HepG2 (cell line): Measurements from ENCODE around the gene IFT88. TPM values are rescaled to one million over a fixed set of nuclear protein-coding genes. Genes with fewer than 3 reads are reported as not detected.

Experiments
- ATAC-seq: fragments of 200-7000 bp; cut with Tn5 transposase; 3 replicates; pipeline ENCODE4 v1.9.1; 2020; ENCODE audit warnings: mild to moderate bottlenecking, moderate library complexity
- BruUV-seq: library from RNA; stranded (reverse); fragments of 400-500 nt; replicated peaks from 2 replicates; lab custom pipeline; 2021; lab: Mats Ljungman, UMichigan
- CTCF ChIA-PET: fragments of 300-600 bp; formaldehyde crosslinking; extraction: SDS; loops from one replicate; lab custom pipeline; 2021; ENCODE audit warnings: low total read pairs, inconsistent platforms, low intra/inter-chr PET ratio; lab: Yijun Ruan, JAX
- POLR2A ChIA-PET: fragments of 350-600 bp; sonication (Branson Sonifier 250); formaldehyde crosslinking; loops from one replicate; lab custom pipeline; 2020; ENCODE audit warnings: antibody characterized with exemption, inconsistent platforms; lab: Yijun Ruan, JAX
- DNase-seq: peaks from one replicate; pipeline ENCODE4 v3.0.0-alpha.2; 2015; ENCODE audit warnings: low spot score
- FAIRE-seq: peaks from 3 replicates; lab custom pipeline; 2011; peaks lifted over from hg19 to GRCh38; lab: Jason Lieb, UNC
- H2AFZ ChIP-seq: one replicate; pipeline ENCODE4 v1.6.1; 2011; ENCODE audit warnings: low read length, inconsistent platforms
- H3K27ac ChIP-seq: fragments of 300-600 bp; 3 replicates; pipeline ENCODE4 v1.8.0; 2011; ENCODE audit warnings: mixed run types, mild to moderate bottlenecking, mixed read lengths, low read length, inconsistent platforms; ENCODE audit not compliant: insufficient read depth; ENCODE audit errors: extremely low read length
- H3K27me3 ChIP-seq, 2 experiments: fragments of 200-600 bp in 1 of 2; 2 replicates in 1 of 2; 3 replicates in 1 of 2; pipeline versions ENCODE4 v1.6.0 to v1.8.0; 2011; ENCODE audit warnings: low read length in 2 of 2, mild to moderate bottlenecking in 2 of 2, moderate library complexity in 2 of 2, inconsistent platforms in 1 of 2; ENCODE audit not compliant: insufficient read depth in 2 of 2, control insufficient read depth in 1 of 2
- H3K36me3 ChIP-seq, 2 experiments: fragments of 200-600 bp in 1 of 2; replicated peaks in 1 of 2; 2 replicates in 1 of 2; 3 replicates in 1 of 2; pipeline versions ENCODE4 v1.5.1 to v1.8.0; 2011; ENCODE audit warnings: low read length in 2 of 2, inconsistent platforms in 1 of 2; ENCODE audit not compliant: insufficient read depth in 2 of 2, control insufficient read depth in 1 of 2
- H3K4me1 ChIP-seq: 2 replicates; pipeline ENCODE4 v1.5.1; 2012; ENCODE audit warnings: low read length, inconsistent platforms; ENCODE audit not compliant: insufficient read depth
- H3K4me2 ChIP-seq: 2 replicates; pipeline ENCODE4 v1.6.0; 2011; ENCODE audit warnings: low read depth, low read length, inconsistent platforms
- H3K4me3 ChIP-seq, 3 experiments: fragments of 200-600 bp in 1 of 3; sonication (generic), shearing (Covaris generic) in 1 of 3; replicated peaks in 1 of 3; 2 replicates each; pipeline ENCODE4 v1.5.1; 2011 to 2016; ENCODE audit warnings: low read length in 3 of 3, inconsistent platforms in 2 of 3, low read depth in 2 of 3, mild to moderate bottlenecking in 2 of 3, control low read depth in 1 of 3, mixed read lengths in 1 of 3; ENCODE audit not compliant: insufficient read depth in 1 of 3
- H3K79me2 ChIP-seq: one replicate; pipeline ENCODE4 v1.6.1; 2011; ENCODE audit warnings: low read length, inconsistent platforms; ENCODE audit not compliant: insufficient read depth
- H3K9ac ChIP-seq: 2 replicates; pipeline ENCODE4 v1.6.0; 2011; ENCODE audit warnings: mild to moderate bottlenecking, low read depth, low read length, inconsistent platforms; ENCODE audit not compliant: insufficient read depth
- H3K9me3 ChIP-seq: 2 replicates; pipeline ENCODE4 v1.5.1; 2012; ENCODE audit warnings: mild to moderate bottlenecking, low read length
- H4K20me1 ChIP-seq: 2 replicates; pipeline ENCODE4 v1.6.0; 2011; ENCODE audit warnings: inconsistent platforms, mild to moderate bottlenecking, low read length, moderate library complexity; ENCODE audit not compliant: insufficient read depth
- BORCS8-MEF2B ChIP-seq: sonication (generic); formaldehyde crosslinking; IDR thresholded peaks from 2 replicates; pipeline ENCODE4 v1.8.0; 2022; ENCODE audit warnings: mild to moderate bottlenecking, missing genetic modification reagents
- TERF1 ChIP-seq: sonication (generic); formaldehyde crosslinking; IDR thresholded peaks from 2 replicates; pipeline ENCODE4 v1.8.0; 2022; ENCODE audit warnings: mild to moderate bottlenecking, missing genetic modification reagents, moderate library complexity
- ZNF616 ChIP-seq: sonication (generic); formaldehyde crosslinking; IDR thresholded peaks from 2 replicates; pipeline ENCODE4 v1.5.0; 2020; ENCODE audit warnings: low read depth, mild to moderate bottlenecking, missing genetic modification reagents
- ZNF678 ChIP-seq: sonication (generic); formaldehyde crosslinking; IDR thresholded peaks from 2 replicates; pipeline ENCODE4 v1.4.0; 2020; ENCODE audit warnings: mild to moderate bottlenecking, missing genetic modification reagents
- WGBS: methylation state at CpG from one replicate; pipeline ENCODE4 v1.1.6; 2017; ENCODE audit warnings: low lambda C conversion rate; 5-methylcytosine and 5-hydroxymethylcytosine counted together
- in situ Hi-C: cut with HindIII; loops from 2 replicates; pipeline ENCODE4 v1.10.0; 2017; ENCODE audit warnings: low pct_unique_long_range_greater_than_20kb; ENCODE audit not compliant: extremely low pct_ligation_motif_present
- intact Hi-C: fragments of 100-400 bp; cut with micrococcal nuclease; formaldehyde crosslinking; loops from one replicate; pipeline ENCODE4 v1.10.0; 2022; ENCODE audit not compliant: unreplicated experiment
- polyA plus RNA-seq, 8 experiments: library from polyadenylated mRNA; depleted of rRNA in 3 of 8; stranded (reverse) in 7 of 8; unstranded in 1 of 8; fragments of >200 nt; fragmentation: Illumina TruSeq in 4 of 8; extraction: Trizol in 4 of 8; gene quantifications; 2 replicates each; pipeline versions ENCODE4 v1.2.1 to v1.2.3, GENCODE V29; 2011 to 2016; ENCODE audit warnings: low read depth in 4 of 8, missing spikeins in 1 of 8, mixed read lengths in 1 of 8; ENCODE audit not compliant: insufficient read depth in 1 of 8
- total RNA-seq, 5 experiments: library from RNA; depleted of rRNA; stranded (reverse); fragments of >200 nt; fragmentation: Illumina TruSeq; extraction: Trizol; gene quantifications; 2 replicates each; pipeline ENCODE4 v1.2.3, GENCODE V29; 2016; ENCODE audit warnings: low read depth in 1 of 5

IFT88 gene
- total and polyA plus RNA-seq, 2 of the 13 experiments (the other 11 are each of a cell fraction or from before 2014, with no cell fraction given) = 8.4 to 19.9 TPM

GRCh38 chr13:20721058-20721453, 154.1 kb downstream of the IFT88 start:
- no peak for TF ChIP-seq ZNF616 (CRISPR knock-in tag)
- H3K27me3 ChIP-seq = no peaks in the 10 kb centered on the region
- 84% methylated on average over 9 of the region's 16 CpGs for WGBS
- ChIA-PET POLR2A (no interaction called here), CTCF (no interaction called here)
- BruUV-seq = no TSS peak
- H2AFZ ChIP-seq = no peak overlapping the region
- FAIRE-seq = no peak
- no peak for DNase-seq
- H3K27ac ChIP-seq = no peak overlapping the region
- in situ Hi-C loops (no loop called here), intact Hi-C loops (no loop called here)
- no peak overlapping the region for H3K4me2 ChIP-seq
- H3K36me3 ChIP-seq = no peaks in the 10 kb centered on the region
- peaks cover 38% of the 10 kb centered on the region for H3K4me1 ChIP-seq
- no peaks in the 10 kb centered on the region for H4K20me1 ChIP-seq
- ATAC-seq = no peak
- H3K9me3 ChIP-seq = no peaks in the 10 kb centered on the region
- H3K79me2 ChIP-seq = no peaks in the 10 kb centered on the region
- no peak overlapping the region for H3K9ac ChIP-seq
- H3K4me3 ChIP-seq = no peak overlapping the region

GRCh38 chr13:20721454-20722357, 154.7 kb downstream of the IFT88 start:
- intact Hi-C loops = no loop called here
- H3K4me2 ChIP-seq = no peak overlapping the region

More at GRCh38 chr13:20721454-20722357, 154.7 kb downstream of the IFT88 start:
- no peak for ATAC-seq
- no peaks in the 10 kb centered on the region for H3K9me3 ChIP-seq
- POLR2A ChIA-PET = no interaction called here
- no peaks in the 10 kb centered on the region for H3K36me3 ChIP-seq
- WGBS = 95% methylated on average over 54 of the region's 81 CpGs
- TF ChIP-seq TERF1 (CRISPR knock-in tag) (no peak), ZNF678 (CRISPR knock-in tag) (no peak), BORCS8-MEF2B (CRISPR knock-in tag) (no peak)
- TF ChIP-seq, all 625 proteins: peak for 0
- H3K79me2 ChIP-seq = no peaks in the 10 kb centered on the region
- H4K20me1 ChIP-seq = no peaks in the 10 kb centered on the region
- H3K4me1 ChIP-seq = peaks cover 40% of the 10 kb centered on the region
- DNase-seq (no peak), FAIRE-seq (no peak)
- H2AFZ ChIP-seq = no peak overlapping the region
- CTCF ChIA-PET = no interaction called here
- no peak overlapping the region for H3K9ac ChIP-seq
- in situ Hi-C loops = no loop called here
- no TSS peak for BruUV-seq
- no peak overlapping the region for H3K4me3 ChIP-seq
- no peaks in the 10 kb centered on the region for H3K27me3 ChIP-seq
- no peak overlapping the region for H3K27ac ChIP-seq
